ENCODE measurements around the gene ZNF398. TPM values are rescaled to one million over a fixed set of nuclear protein-coding genes. Genes with fewer than 3 reads are reported as not detected.

Gene ZNF398
- total and polyA plus RNA-seq, 10 of the 15 experiments (the other 5 are each of a cell fraction or from before 2014, with no cell fraction given) = 2.3 to 15.3 (median 10.0) TPM

DNA sequence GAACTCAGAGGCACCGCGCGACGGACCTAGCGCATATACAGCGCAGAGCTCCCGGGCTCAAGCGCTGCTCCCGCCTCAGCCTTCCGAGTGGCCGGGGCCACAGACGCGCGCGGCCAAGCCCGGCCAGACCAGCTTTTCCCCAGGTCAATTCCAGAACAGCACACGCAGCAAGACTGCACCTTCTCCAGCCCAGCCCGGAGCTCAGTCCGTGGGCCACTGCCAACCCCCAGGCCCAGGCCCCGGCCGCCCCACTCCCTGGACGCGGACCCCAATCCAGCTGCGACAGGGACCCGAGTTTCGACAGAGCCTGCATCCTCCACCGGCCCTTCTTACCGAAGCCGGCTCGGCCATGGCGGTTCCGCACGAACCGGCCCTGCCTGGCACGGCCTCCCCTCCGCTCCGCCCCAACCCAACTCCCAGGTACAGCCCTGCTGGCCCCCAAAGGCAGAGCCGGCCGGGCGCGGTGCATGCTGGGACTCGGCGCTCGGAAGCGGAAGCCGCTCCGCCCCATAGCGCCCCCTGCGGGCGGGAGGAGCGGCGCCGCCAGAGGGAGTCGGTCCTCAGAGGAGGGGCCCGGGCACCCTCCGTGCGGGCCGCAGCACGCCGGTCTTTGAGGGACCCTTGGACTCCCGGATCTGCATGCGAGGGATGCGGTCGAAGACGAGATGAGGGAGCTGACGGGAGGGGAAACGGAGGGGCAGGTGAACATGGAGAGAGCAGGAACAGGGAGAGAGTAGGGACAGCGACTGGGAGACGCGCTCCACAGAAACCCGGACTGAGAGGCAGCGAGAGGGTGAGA is 21.2 kb upstream of the ZNF398 start, which contains the start of gene ZNF425:
Gene ZNF425 (minus strand): TSS at position 462 of the 799 bp plus-strand sequence. CDS start 111 bp downstream, at position 351.
- CTCF ChIA-PET = interaction anchor here (0.5 to 4.1 kb wide), 11 partner anchors 9 to 163 kb away, joined by 3 to 37 read pairs (median 4); partner anchors contain the start of genes ZNF282 and ZNF398
- no peaks in the 10 kb centered on the region for H3K27me3 ChIP-seq (replicated peaks in 1 of 2; ENCODE audit: control insufficient read depth in 2 of 2, insufficient read depth in 2 of 2, low read length in 1 of 2)
- H3K79me2 ChIP-seq (ENCODE audit: control insufficient read depth, insufficient read depth, low read length) = peaks cover 34% of the 10 kb centered on the region
- H2AFZ ChIP-seq (ENCODE audit: control insufficient read depth, low read depth, low read length) = peak within 1 kb of the TSS; percentile 94
- ATAC-seq (peak; percentile 92), FAIRE-seq (no peak), DNase-seq (ENCODE audit: low read depth, low spot score) (peak; percentile 66)
- H3K36me3 ChIP-seq (ENCODE audit: control insufficient read depth in 2 of 2, insufficient read depth in 2 of 2, low read length in 1 of 2) = peaks cover 0 to 15% of the 10 kb centered on the region in 2 experiments; a peak in 1 of 4 replicates
- no peaks in the 10 kb centered on the region for H3K4me1 ChIP-seq (ENCODE audit: control insufficient read depth, insufficient read depth, low read length)
- SMC1A ChIA-PET (ENCODE audit: uncharacterized antibody, unreplicated experiment) = interaction anchor here (0.8 to 1.1 kb wide), 2 partner anchors 18 to 20 kb away, joined by 3 to 4 read pairs; no protein-coding TSS in a partner anchor
- peak within 1 kb of the TSS; percentile 90 for H3K9ac ChIP-seq (ENCODE audit: control insufficient read depth, insufficient read depth, low read length)
- peak within 1 kb of the TSS; percentile 96 for H3K4me3 ChIP-seq
- in situ Hi-C loops (cut with MboI) = no loop called here
- POLR2A ChIA-PET = interaction anchor here (0.7 to 3.4 kb wide), 5 partner anchors 13 to 496 kb away, joined by 3 to 31 read pairs (median 3); partner anchors contain the start of gene ZNF398
- H3K4me2 ChIP-seq (ENCODE audit: control insufficient read depth, insufficient read depth) = peak within 1 kb of the TSS; percentile 71
- TSS peak; percentile 78 for BruUV-seq (replicated peaks)
- 1% methylated on average over 72 of the region's 72 CpGs for WGBS (ENCODE audit: insufficient coverage, insufficient replicate concordance, low lambda C conversion rate, missing lambda C conversion rate)
- RAD21 ChIA-PET (ENCODE audit: unreplicated experiment) = interaction anchor here (1.0 to 3.1 kb wide), 7 partner anchors 18 to 159 kb away, joined by 3 to 20 read pairs (median 4); partner anchors contain the start of genes ZNF282 and ZNF398
- intact Hi-C loops (cut with micrococcal nuclease; ENCODE audit: unreplicated experiment) = loop anchor here (1.0 to 5.0 kb wide), 5 partner anchors 21 to 111 kb away; partner anchors contain the start of genes PDIA4, ZNF212, ZNF282 and ZNF398
- no peaks in the 10 kb centered on the region for H4K20me1 ChIP-seq (ENCODE audit: control insufficient read depth, insufficient read depth)
- H3K9me3 ChIP-seq (replicated peaks; ENCODE audit: control insufficient read depth, insufficient read depth, low read length) = peaks cover 10% of the 10 kb centered on the region
- peak within 1 kb of the TSS; percentile 90 for H3K27ac ChIP-seq (ENCODE audit: control insufficient read depth, insufficient read depth)
- TF ChIP-seq GABPA (IDR thresholded peaks at IDR 0.05; ENCODE audit: low read depth) (peak; percentile 78), TCF12 (IDR thresholded peaks at IDR 0.05; ENCODE audit: low read depth, low read length) (peak; percentile 70; the same call in 1 of the 2 replicates), MYC (IDR thresholded peaks at IDR 0.05; ENCODE audit: insufficient read depth, insufficient read length, insufficient replicate concordance, low read length, severe bottlenecking) (peak; percentile 70), NR2C2 (IDR thresholded peaks at IDR 0.05; ENCODE audit: borderline replicate concordance, control insufficient read depth, insufficient read length, low read depth) (no peak), SMARCA5 (IDR thresholded peaks at IDR 0.05) (peak; percentile 97), MYB (IDR thresholded peaks at IDR 0.05; ENCODE audit: borderline replicate concordance, low read depth, low read length) (no peak), POU2F2 (IDR thresholded peaks at IDR 0.05; ENCODE audit: borderline replicate concordance, low read depth, low read length) (peak; percentile 79; the same call in 2 of the 3 replicates), STAT1 (conservative IDR thresholded peaks at IDR 0.05) (no peak; the same call in 1 of the 2 replicates), TCF3 (IDR thresholded peaks at IDR 0.05; ENCODE audit: borderline replicate concordance, insufficient read depth, low read depth, low read length) (peak; percentile 66), BACH1 (IDR thresholded peaks at IDR 0.05; ENCODE audit: borderline replicate concordance) (peak; percentile 95), POLR2A (IDR thresholded peaks at IDR 0.05; ENCODE audit: low read depth, low read length) (peak; percentile 99), RFX5 (IDR thresholded peaks at IDR 0.05; ENCODE audit: low read depth, low read length) (no peak), RB1 (IDR thresholded peaks at IDR 0.05; ENCODE audit: borderline replicate concordance) (peak; percentile 70; the same call in 1 of the 2 replicates), CHD1 (IDR thresholded peaks at IDR 0.05; ENCODE audit: low read depth, low read length) (peak; percentile 82; the same call in 1 of the 2 replicates), NFIC (IDR thresholded peaks at IDR 0.05; ENCODE audit: low read depth, low read length) (no peak), SRF (IDR thresholded peaks at IDR 0.05; ENCODE audit: low read depth in 2 of 2, low read length in 2 of 2) (0 out of 4 replicates have a peak, but pooled peaks of 1 of the 2 experiments have one; percentile 47), RELA (IDR thresholded peaks at IDR 0.05; ENCODE audit: borderline replicate concordance, partially characterized antibody) (peak; percentile 66), KAT2A (conservative IDR thresholded peaks at IDR 0.05; ENCODE audit: control insufficient read depth, low read depth, low read length) (no peak)
- TF ChIP-seq, protein P1, sequence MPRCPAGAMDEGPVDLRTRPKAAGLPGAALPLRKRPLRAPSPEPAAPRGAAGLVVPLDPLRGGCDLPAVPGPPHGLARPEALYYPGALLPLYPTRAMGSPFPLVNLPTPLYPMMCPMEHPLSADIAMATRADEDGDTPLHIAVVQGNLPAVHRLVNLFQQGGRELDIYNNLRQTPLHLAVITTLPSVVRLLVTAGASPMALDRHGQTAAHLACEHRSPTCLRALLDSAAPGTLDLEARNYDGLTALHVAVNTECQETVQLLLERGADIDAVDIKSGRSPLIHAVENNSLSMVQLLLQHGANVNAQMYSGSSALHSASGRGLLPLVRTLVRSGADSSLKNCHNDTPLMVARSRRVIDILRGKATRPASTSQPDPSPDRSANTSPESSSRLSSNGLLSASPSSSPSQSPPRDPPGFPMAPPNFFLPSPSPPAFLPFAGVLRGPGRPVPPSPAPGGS (IDR thresholded peaks at IDR 0.05; ENCODE audit: borderline replicate concordance, insufficient read depth, low read depth, low read length, poor library complexity, severe bottlenecking) = peak; percentile 34
